Lung (tissue), 12 donors: ENCODE results near the gene NUP210. TPM values are rescaled to one million over a fixed set of nuclear protein-coding genes. Genes with fewer than 3 reads are reported as not detected.
A peak's percentile ranks its signal among the peaks of the same experiment; 100 is the strongest.

Experiments
- ATAC-seq: fragments of 200-7000 bp; cut with Tn5 transposase; one replicate; pipeline ENCODE4 v1.9.1; 2020; ENCODE audit warnings: moderate number of reproducible peaks; ENCODE audit not compliant: insufficient read depth, low FRiP score
- DNase-seq, 3 donors: peaks; one replicate each; pipeline ENCODE4 v3.0.0-alpha.2; 2013 to 2017
- H3K27ac ChIP-seq, 2 donors: one replicate each; pipeline ENCODE4 v1.5.1; 2013; ENCODE audit warnings: mild to moderate bottlenecking in 2 of 2, moderate library complexity in 2 of 2, control low read depth in 1 of 2, inconsistent platforms in 1 of 2, low read depth in 1 of 2, low read length in 1 of 2
- H3K27me3 ChIP-seq, 3 donors: one replicate each; pipeline ENCODE4 v1.5.1; 2013; ENCODE audit warnings: low read length in 2 of 3; ENCODE audit not compliant: control insufficient read depth in 3 of 3, insufficient read depth in 3 of 3
- H3K36me3 ChIP-seq, 4 donors: one replicate each; pipeline ENCODE4 v1.5.1; 2013; ENCODE audit warnings: low read length in 4 of 4, mild to moderate bottlenecking in 1 of 4, moderate library complexity in 1 of 4; ENCODE audit not compliant: control insufficient read depth in 4 of 4, insufficient read depth in 4 of 4
- H3K4me1 ChIP-seq, 5 donors: one replicate each; pipeline ENCODE4 v1.5.1; 2013; ENCODE audit warnings: low read length in 5 of 5, mild to moderate bottlenecking in 2 of 5, moderate library complexity in 1 of 5; ENCODE audit not compliant: control insufficient read depth in 5 of 5, insufficient read depth in 5 of 5
- H3K4me3 ChIP-seq: one replicate; pipeline ENCODE4 v1.5.1; 2013; ENCODE audit warnings: mild to moderate bottlenecking, control low read depth, moderate library complexity
- H3K9ac ChIP-seq, 2 donors: one replicate each; pipeline ENCODE4 v1.5.1; 2013; ENCODE audit warnings: low read length in 2 of 2, control low read depth in 1 of 2; ENCODE audit not compliant: insufficient read depth in 1 of 2
- H3K9me3 ChIP-seq, 4 donors: one replicate each; pipeline ENCODE4 v1.5.1; 2013; ENCODE audit warnings: low read length in 3 of 4, mild to moderate bottlenecking in 1 of 4, moderate library complexity in 1 of 4; ENCODE audit not compliant: control insufficient read depth in 4 of 4, insufficient read depth in 3 of 4
- WGBS, 2 donors: extraction: QIAGEN DNeasy Blood & Tissue Kit; methylation state at CpG; one replicate each; pipeline ENCODE4 v1.1.7; 2013; 5-methylcytosine and 5-hydroxymethylcytosine counted together
- polyA plus RNA-seq, 2 donors: library from polyadenylated mRNA; stranded (reverse); fragments of 200-250 nt; gene quantifications; one replicate each; pipeline ENCODE4 v1.2.1, GENCODE V29; 2013
- total RNA-seq, 2 donors: library from RNA; depleted of rRNA in 1 of 2; stranded (reverse); fragments of >200 nt in 1 of 2; gene quantifications; one replicate each; pipeline ENCODE4 v1.2.1, GENCODE V29; 2014 to 2021
- TF ChIP-seq, protein P1 (sequence below): IDR thresholded peaks from 2 replicates; pipeline ENCODE4 v1.5.1; 2012; ENCODE audit warnings: mild to moderate bottlenecking; ENCODE audit errors: control extremely low read depth, extremely low read depth
- donor health status: control.
- donor health status: control.
- donor health status: Bipolar disorder and iron deficiency.
- donor health status: healthy.
- donor health status: DM: yes; HTN: yes; CAD: no.

The NUP210 gene
- total and polyA plus RNA-seq, 4 donors = 5.4 to 20.4 (median 10.5) TPM

DNA sequence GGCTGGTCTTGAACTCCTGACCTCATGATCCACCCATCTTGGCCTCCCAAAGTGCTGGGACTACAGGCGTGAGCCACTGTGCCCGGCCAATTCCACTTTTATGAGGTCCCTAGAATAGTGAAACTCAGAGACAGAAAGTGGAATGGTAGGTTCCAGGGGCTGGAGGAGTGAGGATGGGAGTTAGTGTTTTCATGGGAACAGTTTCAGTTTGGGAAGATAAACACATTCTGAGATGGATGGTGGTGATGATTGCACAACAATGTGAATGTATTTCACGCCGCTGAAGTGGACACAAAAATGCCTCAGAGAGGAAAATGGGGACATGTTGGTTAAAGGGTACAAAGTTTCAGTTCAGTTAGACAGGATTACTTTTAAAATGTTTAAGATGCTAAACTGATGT lies 37.5 kb upstream of the NUP210 start:
- Histone ChIP-seq H3K4me3 (no peak overlapping the region), H3K36me3 (no peaks in the 10 kb centered on the region), H3K27me3 (no peaks in the 10 kb centered on the region), H3K9me3 (no peaks in the 10 kb centered on the region), H3K9ac (no peak overlapping the region), H3K27ac (no peak overlapping the region), H3K4me1 (peaks cover 0 to 3% (median 0%) of the 10 kb centered on the region in 5 donors)
- ATAC-seq = no peak
- WGBS, 2 donors = 55 to 69% methylated on average over 4 of the region's 4 CpGs
- peak in 1 of 3 donors; percentile 52 for DNase-seq
- TF ChIP-seq, protein P1, sequence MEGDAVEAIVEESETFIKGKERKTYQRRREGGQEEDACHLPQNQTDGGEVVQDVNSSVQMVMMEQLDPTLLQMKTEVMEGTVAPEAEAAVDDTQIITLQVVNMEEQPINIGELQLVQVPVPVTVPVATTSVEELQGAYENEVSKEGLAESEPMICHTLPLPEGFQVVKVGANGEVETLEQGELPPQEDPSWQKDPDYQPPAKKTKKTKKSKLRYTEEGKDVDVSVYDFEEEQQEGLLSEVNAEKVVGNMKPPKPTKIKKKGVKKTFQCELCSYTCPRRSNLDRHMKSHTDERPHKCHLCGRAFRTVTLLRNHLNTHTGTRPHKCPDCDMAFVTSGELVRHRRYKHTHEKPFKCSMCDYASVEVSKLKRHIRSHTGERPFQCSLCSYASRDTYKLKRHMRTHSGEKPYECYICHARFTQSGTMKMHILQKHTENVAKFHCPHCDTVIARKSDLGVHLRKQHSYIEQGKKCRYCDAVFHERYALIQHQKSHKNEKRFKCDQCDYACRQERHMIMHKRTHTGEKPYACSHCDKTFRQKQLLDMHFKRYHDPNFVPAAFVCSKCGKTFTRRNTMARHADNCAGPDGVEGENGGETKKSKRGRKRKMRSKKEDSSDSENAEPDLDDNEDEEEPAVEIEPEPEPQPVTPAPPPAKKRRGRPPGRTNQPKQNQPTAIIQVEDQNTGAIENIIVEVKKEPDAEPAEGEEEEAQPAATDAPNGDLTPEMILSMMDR = no peak

DNA sequence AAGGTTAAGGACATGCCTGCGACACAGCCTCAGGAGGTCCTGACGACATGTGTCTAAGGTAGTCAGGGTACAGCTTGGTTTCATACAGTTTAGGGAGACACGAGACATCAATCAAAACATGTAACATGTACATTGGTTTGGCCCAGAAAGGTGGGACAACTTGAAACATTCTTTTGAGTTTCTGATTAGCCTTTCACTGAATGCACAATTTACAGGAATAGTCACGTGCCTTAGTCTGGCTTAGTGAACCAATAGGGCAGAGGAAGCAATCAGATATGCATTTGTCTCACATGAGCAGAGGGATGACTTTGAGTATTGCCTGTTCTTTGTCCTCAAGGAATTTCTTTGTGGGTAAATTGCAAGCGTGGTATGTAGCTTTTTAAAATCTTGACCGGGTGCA lies 35.5 kb upstream of the NUP210 start:
- peaks cover 0 to 3% (median 0%) of the 10 kb centered on the region in 5 donors for H3K4me1 ChIP-seq
- H3K27me3 ChIP-seq = no peaks in the 10 kb centered on the region
- WGBS, 2 donors = 85 to 89% methylated on average over 6 of the region's 6 CpGs
- H3K27ac ChIP-seq = no peak overlapping the region
- ATAC-seq (no peak), DNase-seq (no peak)
- H3K36me3 ChIP-seq = no peaks in the 10 kb centered on the region
- H3K9me3 ChIP-seq = no peaks in the 10 kb centered on the region
- H3K9ac ChIP-seq = no peak overlapping the region
- TF ChIP-seq, protein P1 = no peak
- no peak overlapping the region for H3K4me3 ChIP-seq

DNA sequence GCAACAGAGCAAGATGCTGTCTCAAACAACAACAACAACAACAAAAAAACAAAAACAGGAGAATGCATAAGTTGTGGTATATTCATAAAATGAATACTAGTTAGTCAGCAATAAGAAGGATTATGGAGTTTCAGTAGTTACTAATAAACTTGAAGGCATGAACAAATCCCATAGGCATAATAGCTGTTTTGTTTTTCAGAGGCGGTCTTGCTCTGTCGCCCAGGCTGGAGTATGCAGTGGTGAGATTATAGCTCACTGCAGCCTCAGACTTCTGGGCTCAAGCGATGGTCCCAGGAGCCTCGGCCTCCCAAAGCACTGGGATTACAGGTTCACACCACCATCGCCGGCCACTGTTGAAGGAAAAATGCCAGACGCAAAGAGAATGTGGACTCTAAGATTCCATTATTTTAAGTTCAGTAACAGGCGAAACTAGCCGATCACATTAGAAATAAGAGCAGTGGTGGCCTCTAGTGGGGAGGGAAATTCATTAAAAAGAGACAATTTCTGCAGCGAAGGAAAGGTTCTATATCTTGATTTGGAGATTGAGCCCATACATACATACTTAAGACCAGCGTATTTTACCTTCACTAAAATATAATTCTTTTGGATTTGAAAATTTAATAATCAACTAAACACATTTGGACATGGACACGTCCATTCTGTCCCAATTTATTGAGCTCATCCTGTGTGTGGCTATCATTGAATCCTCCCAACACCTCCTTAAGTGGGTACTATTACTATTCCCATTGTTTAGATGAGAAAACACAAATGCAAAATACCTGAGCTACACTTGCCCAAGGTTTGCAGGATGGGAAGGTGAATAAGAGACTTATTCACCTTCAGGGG lies 32.6 kb upstream of the NUP210 start:
- WGBS, 2 donors = 21 to 27% methylated on average over 12 of the region's 12 CpGs
- DNase-seq (peak in 2 of 3 donors; percentile 77 to 78), ATAC-seq (peak; percentile 23)

More for the DNA sequence above, 32.6 kb upstream of the NUP210 start:
- no peak overlapping the region for H3K9ac ChIP-seq
- no peaks in the 10 kb centered on the region for H3K36me3 ChIP-seq
- peaks cover 0 to 3% (median 0%) of the 10 kb centered on the region in 5 donors for H3K4me1 ChIP-seq
- no peak overlapping the region for H3K4me3 ChIP-seq
- TF ChIP-seq, protein P1 = peak; percentile 47
- H3K9me3 ChIP-seq = no peaks in the 10 kb centered on the region
- H3K27ac ChIP-seq = peak overlapping the region in 1 of 2 donors; percentile 92
- H3K27me3 ChIP-seq = no peaks in the 10 kb centered on the region
